Neural cell (in vitro differentiated cells): ENCODE results near the gene WFS1. TPM values are rescaled to one million over a fixed set of nuclear protein-coding genes. Genes with fewer than 3 reads are reported as not detected.

Experiments
- H2AFZ ChIP-seq: fragments of 200-600, 300-800 bp; sonication (generic), shearing (Covaris generic); 2 replicates; pipeline ENCODE4 v1.6.0; 2014; ENCODE audit warnings: low read depth, mild to moderate bottlenecking, antibody characterized with exemption, low read length, moderate library complexity
- H3F3A ChIP-seq: fragments of 200-600 bp; shearing (Covaris generic); 2 replicates; pipeline ENCODE4 v1.6.1; 2016; ENCODE audit warnings: mild to moderate bottlenecking, moderate library complexity, mixed read lengths, antibody characterized with exemption, low read length; ENCODE audit not compliant: insufficient read depth, poor library complexity, severe bottlenecking
- H3K27ac ChIP-seq: fragments of 200-600, 300-800 bp; sonication (generic), shearing (Covaris generic); 2 replicates; pipeline ENCODE4 v1.5.1; 2014; ENCODE audit warnings: mild to moderate bottlenecking, low read length, moderate library complexity
- H3K27me3 ChIP-seq: fragments of 300-800, 200-600 bp; sonication (generic), shearing (Covaris generic); 2 replicates; pipeline ENCODE4 v1.6.0; 2014; ENCODE audit warnings: mild to moderate bottlenecking, low read depth, low read length, moderate library complexity; ENCODE audit not compliant: insufficient read depth
- H3K36me3 ChIP-seq: fragments of 300-800, 200-600 bp; sonication (generic), shearing (Covaris generic); 2 replicates; pipeline ENCODE4 v1.5.1; 2014; ENCODE audit warnings: mild to moderate bottlenecking, antibody characterized with exemption, low read length, moderate library complexity; ENCODE audit not compliant: insufficient read depth
- H3K4me2 ChIP-seq: fragments of 300-800, 200-600 bp; sonication (generic), shearing (Covaris generic); 2 replicates; pipeline ENCODE4 v1.6.0; 2014; ENCODE audit warnings: mild to moderate bottlenecking, low read length
- H3K4me3 ChIP-seq: fragments of 300-800, 200-600 bp; sonication (generic), shearing (Covaris generic); 2 replicates; pipeline ENCODE4 v1.5.1; 2014; ENCODE audit warnings: mild to moderate bottlenecking, low read length, moderate library complexity
- H3K79me2 ChIP-seq: fragments of 200-600 bp; shearing (Covaris generic); replicated peaks from 2 replicates; pipeline ENCODE4 v1.6.0; 2014; ENCODE audit warnings: mild to moderate bottlenecking, low read length, moderate library complexity; ENCODE audit not compliant: insufficient read depth
- H3K9ac ChIP-seq: fragments of 300-800, 200-600 bp; sonication (generic), shearing (Covaris generic); 2 replicates; pipeline ENCODE4 v1.6.1; 2016; ENCODE audit warnings: mild to moderate bottlenecking, low read length, mixed read lengths
- H3K9me2 ChIP-seq: fragments of 200-600 bp; shearing (Covaris generic); 2 replicates; pipeline ENCODE4 v1.6.1; 2016; ENCODE audit warnings: mild to moderate bottlenecking, low read length, mixed read lengths; ENCODE audit not compliant: insufficient read depth
- H3K9me3 ChIP-seq: fragments of 200-600, 300-800 bp; sonication (generic), shearing (Covaris generic); 2 replicates; pipeline ENCODE4 v1.6.1; 2016; ENCODE audit warnings: mild to moderate bottlenecking, mixed run types, low read length, moderate library complexity, mixed read lengths
- H4K20me1 ChIP-seq: fragments of 200-600 bp; shearing (Covaris generic); 2 replicates; pipeline ENCODE4 v1.6.1; 2016; ENCODE audit warnings: mild to moderate bottlenecking, mixed run types; ENCODE audit not compliant: insufficient read depth
- CTCF ChIP-seq: fragments of 450-650 bp; IDR thresholded peaks from 2 replicates; pipeline ENCODE4 v1.5.1; 2014; ENCODE audit warnings: antibody characterized with exemption, mild to moderate bottlenecking, moderate library complexity; ENCODE audit not compliant: poor library complexity, severe bottlenecking
- EP300 ChIP-seq: fragments of 450-650 bp; conservative IDR thresholded peaks from 2 replicates; pipeline ENCODE4 v1.6.1; 2014; ENCODE audit warnings: antibody characterized with exemption, mild to moderate bottlenecking, moderate library complexity; ENCODE audit not compliant: poor library complexity, severe bottlenecking
- EZH2 ChIP-seq: fragments of 200-600, 300-800 bp; shearing (Covaris generic), sonication (generic); IDR thresholded peaks from 2 replicates; pipeline ENCODE4 v1.6.1; 2014; ENCODE audit warnings: antibody characterized with exemption, low read length, borderline replicate concordance, mild to moderate bottlenecking; ENCODE audit not compliant: insufficient read depth, poor library complexity, severe bottlenecking
- MXI1 ChIP-seq: fragments of 450-650 bp; conservative IDR thresholded peaks from 2 replicates; pipeline ENCODE4 v1.6.1; 2014; ENCODE audit warnings: antibody characterized with exemption, mild to moderate bottlenecking; ENCODE audit not compliant: poor library complexity, severe bottlenecking
- POLR2AphosphoS5 ChIP-seq: IDR thresholded peaks from 2 replicates; pipeline ENCODE4 v1.6.1; 2012
- RAD21 ChIP-seq: fragments of 450-650 bp; conservative IDR thresholded peaks from 2 replicates; pipeline ENCODE4 v1.6.1; 2014; ENCODE audit warnings: antibody characterized with exemption, mild to moderate bottlenecking, moderate library complexity
- SMC3 ChIP-seq: fragments of 450-650 bp; conservative IDR thresholded peaks from 2 replicates; pipeline ENCODE4 v1.6.1; 2014; ENCODE audit warnings: antibody characterized with exemption, mild to moderate bottlenecking, moderate library complexity; ENCODE audit not compliant: poor library complexity
- TAF1 ChIP-seq: IDR thresholded peaks from 2 replicates; pipeline ENCODE4 v1.6.1; 2012; ENCODE audit warnings: low read depth
- polyA plus RNA-seq: library from polyadenylated mRNA; depleted of rRNA; stranded (reverse); fragments of >200 nt; gene quantifications from 2 replicates; pipeline ENCODE4 v1.2.3, GENCODE V29; 2014
- TF ChIP-seq, protein P1 (sequence below): IDR thresholded peaks from 2 replicates; pipeline ENCODE4 v1.6.1; 2012; ENCODE audit warnings: borderline replicate concordance

Gene WFS1
- polyA plus RNA-seq, 1 donor from 2014 or later: 4.5 TPM

GRCh38 chr4:6242271-6243029 lies 27.2 kb upstream of the WFS1 start:
- H3K9me3 ChIP-seq: no peaks in the 10 kb centered on the region
- no peaks in the 10 kb centered on the region for H3K27me3 ChIP-seq
- H3K4me3 ChIP-seq: no peak overlapping the region
- H3K27ac ChIP-seq: no peak overlapping the region
- H4K20me1 ChIP-seq: no peaks in the 10 kb centered on the region
- no peak overlapping the region for H3K9ac ChIP-seq
- no peaks in the 10 kb centered on the region for H3K9me2 ChIP-seq
- no peaks in the 10 kb centered on the region for H3K79me2 ChIP-seq
- H3F3A ChIP-seq: no peaks in the 10 kb centered on the region
- no peak overlapping the region for H3K4me2 ChIP-seq
- no peak overlapping the region for H2AFZ ChIP-seq
- H3K36me3 ChIP-seq: no peaks in the 10 kb centered on the region
- no peak for TF ChIP-seq CTCF
- TF ChIP-seq SMC3: no peak
- no peak for TF ChIP-seq RAD21
- TF ChIP-seq, protein P1, sequence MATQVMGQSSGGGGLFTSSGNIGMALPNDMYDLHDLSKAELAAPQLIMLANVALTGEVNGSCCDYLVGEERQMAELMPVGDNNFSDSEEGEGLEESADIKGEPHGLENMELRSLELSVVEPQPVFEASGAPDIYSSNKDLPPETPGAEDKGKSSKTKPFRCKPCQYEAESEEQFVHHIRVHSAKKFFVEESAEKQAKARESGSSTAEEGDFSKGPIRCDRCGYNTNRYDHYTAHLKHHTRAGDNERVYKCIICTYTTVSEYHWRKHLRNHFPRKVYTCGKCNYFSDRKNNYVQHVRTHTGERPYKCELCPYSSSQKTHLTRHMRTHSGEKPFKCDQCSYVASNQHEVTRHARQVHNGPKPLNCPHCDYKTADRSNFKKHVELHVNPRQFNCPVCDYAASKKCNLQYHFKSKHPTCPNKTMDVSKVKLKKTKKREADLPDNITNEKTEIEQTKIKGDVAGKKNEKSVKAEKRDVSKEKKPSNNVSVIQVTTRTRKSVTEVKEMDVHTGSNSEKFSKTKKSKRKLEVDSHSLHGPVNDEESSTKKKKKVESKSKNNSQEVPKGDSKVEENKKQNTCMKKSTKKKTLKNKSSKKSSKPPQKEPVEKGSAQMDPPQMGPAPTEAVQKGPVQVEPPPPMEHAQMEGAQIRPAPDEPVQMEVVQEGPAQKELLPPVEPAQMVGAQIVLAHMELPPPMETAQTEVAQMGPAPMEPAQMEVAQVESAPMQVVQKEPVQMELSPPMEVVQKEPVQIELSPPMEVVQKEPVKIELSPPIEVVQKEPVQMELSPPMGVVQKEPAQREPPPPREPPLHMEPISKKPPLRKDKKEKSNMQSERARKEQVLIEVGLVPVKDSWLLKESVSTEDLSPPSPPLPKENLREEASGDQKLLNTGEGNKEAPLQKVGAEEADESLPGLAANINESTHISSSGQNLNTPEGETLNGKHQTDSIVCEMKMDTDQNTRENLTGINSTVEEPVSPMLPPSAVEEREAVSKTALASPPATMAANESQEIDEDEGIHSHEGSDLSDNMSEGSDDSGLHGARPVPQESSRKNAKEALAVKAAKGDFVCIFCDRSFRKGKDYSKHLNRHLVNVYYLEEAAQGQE: no peak
- TF ChIP-seq EP300: no peak
- no peak for TF ChIP-seq MXI1
- TF ChIP-seq POLR2AphosphoS5: no peak
- TF ChIP-seq EZH2: no peak

- no peak overlapping the region for H3K27ac ChIP-seq
Measured at GRCh38 chr4:6245246-6246169, 24.1 kb upstream of the WFS1 start.

More at GRCh38 chr4:6245246-6246169, 24.1 kb upstream of the WFS1 start:
- Histone ChIP-seq H3K4me2 (no peak overlapping the region), H3K36me3 (no peaks in the 10 kb centered on the region), H3K9me2 (no peaks in the 10 kb centered on the region), H3K4me3 (peak overlapping the region; percentile 59), H3K27me3 (no peaks in the 10 kb centered on the region), H4K20me1 (no peaks in the 10 kb centered on the region), H3K9ac (peak overlapping the region; percentile 29), H3K79me2 (no peaks in the 10 kb centered on the region), H3K9me3 (no peaks in the 10 kb centered on the region), H2AFZ (no peak overlapping the region), H3F3A (no peaks in the 10 kb centered on the region)
- TF ChIP-seq EP300 (no peak), CTCF (no peak), POLR2AphosphoS5 (no peak), SMC3 (no peak), EZH2 (no peak), MXI1 (no peak), TAF1 (no peak), RAD21 (no peak)
- TF ChIP-seq, protein P1: no peak
